HS-5 (cell line): ENCODE data around the gene DOCK1.
"Not testable (repeated sequence)": the region's sequence is repeated elsewhere in the genome, so short reads cannot be mapped to it uniquely, and the experiment has no call there.

Experiments used
- DNase-seq: peaks from one replicate; pipeline ENCODE4 v3.0.0-alpha.2; 2012; ENCODE audit warnings: low read depth

DOCK1 gene

GRCh38 chr10:126904818-126905701, at the start of gene DOCK1:
DOCK1 (plus strand) TSS chr10:126905428; CDS start chr10:126905518, 90 bp downstream.
- DNase-seq: no peak

GRCh38 chr10:126857178-126857806, 47.9 kb upstream of the DOCK1 start:
- no peak for DNase-seq

- peak; percentile 97 for DNase-seq
Observed at GRCh38 chr10:126867567-126868365, 37.5 kb upstream of the DOCK1 start.

GRCh38 chr10:126868371-126868770, 36.9 kb upstream of the DOCK1 start:
- no peak for DNase-seq

GRCh38 chr10:126872135-126872534, 33.1 kb upstream of the DOCK1 start:
- DNase-seq: no peak

GRCh38 chr10:126872768-126873167, 32.5 kb upstream of the DOCK1 start:
- DNase-seq: no peak

GRCh38 chr10:126876456-126876855, 28.8 kb upstream of the DOCK1 start:
- DNase-seq: no peak

GRCh38 chr10:126877390-126877789, 27.8 kb upstream of the DOCK1 start:
- DNase-seq: no peak

- no peak for DNase-seq
Observed at GRCh38 chr10:126878594-126878993, 26.6 kb upstream of the DOCK1 start.

GRCh38 chr10:126880926-126881325, 24.3 kb upstream of the DOCK1 start:
- DNase-seq: no peak

- DNase-seq: not testable (repeated sequence)
Observed at GRCh38 chr10:126882055-126882454, 23.2 kb upstream of the DOCK1 start.

GRCh38 chr10:126888436-126888835, 16.8 kb upstream of the DOCK1 start:
- not testable (repeated sequence) for DNase-seq

- DNase-seq: no peak
Observed at GRCh38 chr10:126889421-126889820, 15.8 kb upstream of the DOCK1 start.

- DNase-seq: not testable (repeated sequence)
Observed at GRCh38 chr10:126890797-126891196, 14.4 kb upstream of the DOCK1 start.

- no peak for DNase-seq
Observed at GRCh38 chr10:126892226-126893175, 12.7 kb upstream of the DOCK1 start.

- DNase-seq: no peak
Observed at GRCh38 chr10:126893206-126893605, 12.0 kb upstream of the DOCK1 start.

- DNase-seq: no peak
Observed at GRCh38 chr10:126893841-126894240, 11.4 kb upstream of the DOCK1 start.

GRCh38 chr10:126895214-126895781, 9.9 kb upstream of the DOCK1 start:
- DNase-seq: no peak

GRCh38 chr10:126898460-126898859, 6.8 kb upstream of the DOCK1 start:
- DNase-seq: no peak

GRCh38 chr10:126899529-126899928, 5.7 kb upstream of the DOCK1 start:
- not testable (repeated sequence) for DNase-seq

GRCh38 chr10:126902157-126902556, 3.1 kb upstream of the DOCK1 start:
- peak; percentile 70 for DNase-seq
